Brain microvascular endothelial cell (primary cell): ENCODE results near the gene SERINC5.
A peak's percentile ranks its signal among the peaks of the same experiment; 100 is the strongest.

Source experiments
- DNase-seq: peaks from one replicate; pipeline ENCODE4 v3.0.0-alpha.2; 2020
- H3K27ac ChIP-seq: fragments of 250-450 bp; sonication (Bioruptor Pico); 2 replicates; pipeline ENCODE4 v1.5.1; 2020; ENCODE audit warnings: mild to moderate bottlenecking, moderate library complexity
- H3K27me3 ChIP-seq: fragments of 250-450 bp; sonication (Bioruptor Pico); replicated peaks from 2 replicates; pipeline ENCODE4 v1.5.1; 2020; ENCODE audit warnings: mild to moderate bottlenecking
- H3K36me3 ChIP-seq: fragments of 250-450 bp; sonication (Bioruptor Pico); replicated peaks from 2 replicates; pipeline ENCODE4 v1.5.1; 2020; ENCODE audit warnings: mild to moderate bottlenecking
- H3K4me3 ChIP-seq: 2 replicates; pipeline ENCODE4 v1.5.1; 2011; ENCODE audit warnings: low read depth, mild to moderate bottlenecking, control low read depth, low read length, moderate library complexity
- in situ Hi-C: cut with HindIII; loops from 2 replicates; pipeline ENCODE4 v1.10.0; 2017; ENCODE audit warnings: low sequenced_read_pairs, low pct_ligation_motif_present
- TF ChIP-seq, protein P1 (sequence below): IDR thresholded peaks from 2 replicates; pipeline ENCODE4 v1.5.1; 2011; ENCODE audit warnings: low read depth, mild to moderate bottlenecking, moderate library complexity, low read length, control low read depth, inconsistent platforms; ENCODE audit errors: missing control alignments

Gene SERINC5

GRCh38 chr5:80076131-80077050 lies 179.5 kb downstream of the SERINC5 start:
- Histone ChIP-seq H3K27me3 (no peaks in the 10 kb centered on the region), H3K27ac (peak overlapping the region; percentile 27), H3K4me3 (no peak overlapping the region), H3K36me3 (no peaks in the 10 kb centered on the region)
- in situ Hi-C loops, result no loop called here
- TF ChIP-seq, protein P1, sequence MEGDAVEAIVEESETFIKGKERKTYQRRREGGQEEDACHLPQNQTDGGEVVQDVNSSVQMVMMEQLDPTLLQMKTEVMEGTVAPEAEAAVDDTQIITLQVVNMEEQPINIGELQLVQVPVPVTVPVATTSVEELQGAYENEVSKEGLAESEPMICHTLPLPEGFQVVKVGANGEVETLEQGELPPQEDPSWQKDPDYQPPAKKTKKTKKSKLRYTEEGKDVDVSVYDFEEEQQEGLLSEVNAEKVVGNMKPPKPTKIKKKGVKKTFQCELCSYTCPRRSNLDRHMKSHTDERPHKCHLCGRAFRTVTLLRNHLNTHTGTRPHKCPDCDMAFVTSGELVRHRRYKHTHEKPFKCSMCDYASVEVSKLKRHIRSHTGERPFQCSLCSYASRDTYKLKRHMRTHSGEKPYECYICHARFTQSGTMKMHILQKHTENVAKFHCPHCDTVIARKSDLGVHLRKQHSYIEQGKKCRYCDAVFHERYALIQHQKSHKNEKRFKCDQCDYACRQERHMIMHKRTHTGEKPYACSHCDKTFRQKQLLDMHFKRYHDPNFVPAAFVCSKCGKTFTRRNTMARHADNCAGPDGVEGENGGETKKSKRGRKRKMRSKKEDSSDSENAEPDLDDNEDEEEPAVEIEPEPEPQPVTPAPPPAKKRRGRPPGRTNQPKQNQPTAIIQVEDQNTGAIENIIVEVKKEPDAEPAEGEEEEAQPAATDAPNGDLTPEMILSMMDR, result no peak
- DNase-seq, result peak; percentile 80

GRCh38 chr5:80072103-80073073 lies 183.5 kb downstream of the SERINC5 start:
- Histone ChIP-seq H3K27me3 (no peaks in the 10 kb centered on the region), H3K36me3 (no peaks in the 10 kb centered on the region), H3K4me3 (no peak overlapping the region), H3K27ac (no peak overlapping the region)
- TF ChIP-seq, protein P1, result no peak
- no peak for DNase-seq
- in situ Hi-C loops, result no loop called here

GRCh38 chr5:80071510-80072021 lies 184.3 kb downstream of the SERINC5 start:
- DNase-seq, result no peak
- in situ Hi-C loops, result no loop called here
- no peak overlapping the region for H3K27ac ChIP-seq
- no peaks in the 10 kb centered on the region for H3K36me3 ChIP-seq
- H3K4me3 ChIP-seq, result no peak overlapping the region
- TF ChIP-seq, protein P1, result no peak
- H3K27me3 ChIP-seq, result no peaks in the 10 kb centered on the region

GRCh38 chr5:80070338-80071056 lies 185.4 kb downstream of the SERINC5 start:
- no peaks in the 10 kb centered on the region for H3K27me3 ChIP-seq
- in situ Hi-C loops, result no loop called here
- no peaks in the 10 kb centered on the region for H3K36me3 ChIP-seq
- DNase-seq, result no peak
- no peak overlapping the region for H3K27ac ChIP-seq
- TF ChIP-seq, protein P1, result no peak
- H3K4me3 ChIP-seq, result no peak overlapping the region

GRCh38 chr5:80069918-80070318 lies 185.9 kb downstream of the SERINC5 start:
- in situ Hi-C loops, result no loop called here
- no peak for DNase-seq
- TF ChIP-seq, protein P1, result no peak
- H3K36me3 ChIP-seq, result no peaks in the 10 kb centered on the region
- H3K27me3 ChIP-seq, result no peaks in the 10 kb centered on the region
- H3K27ac ChIP-seq, result no peak overlapping the region
- no peak overlapping the region for H3K4me3 ChIP-seq
